CD4-positive, alpha-beta T cell treated with Interleukin-6 at 100 ng/mL for 8 hours (primary cell): ENCODE measurements around the gene MBNL1.

Experiments
- DNase-seq: peaks from one replicate; pipeline ENCODE4 v3.0.0-alpha.2; 2020; ENCODE audit warnings: mixed read lengths, low spot score

The MBNL1 gene

DNA sequence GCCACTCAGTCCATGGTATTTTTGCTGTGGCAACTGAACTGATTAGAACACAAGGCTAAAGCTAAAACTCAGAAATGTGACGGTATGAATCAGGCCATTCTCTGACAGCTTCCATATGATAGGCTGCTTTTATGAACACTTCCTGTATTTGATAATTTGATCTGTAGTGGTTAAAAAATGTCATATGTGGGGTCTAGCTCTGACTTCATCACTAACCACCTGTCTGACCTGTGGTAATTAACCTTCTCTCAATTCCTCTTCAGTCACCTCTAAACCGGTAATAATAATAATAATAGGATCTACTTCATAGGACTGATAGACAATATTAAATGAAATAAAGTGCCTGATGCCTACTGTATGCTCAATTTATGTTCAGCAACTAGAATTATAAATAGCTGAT is 223.2 kb downstream of the MBNL1 start:
- DNase-seq: no peak

- no peak for DNase-seq
These were observed 227.6 kb downstream of the MBNL1 start for GRCh38 chr3:152496286-152496685.

DNA sequence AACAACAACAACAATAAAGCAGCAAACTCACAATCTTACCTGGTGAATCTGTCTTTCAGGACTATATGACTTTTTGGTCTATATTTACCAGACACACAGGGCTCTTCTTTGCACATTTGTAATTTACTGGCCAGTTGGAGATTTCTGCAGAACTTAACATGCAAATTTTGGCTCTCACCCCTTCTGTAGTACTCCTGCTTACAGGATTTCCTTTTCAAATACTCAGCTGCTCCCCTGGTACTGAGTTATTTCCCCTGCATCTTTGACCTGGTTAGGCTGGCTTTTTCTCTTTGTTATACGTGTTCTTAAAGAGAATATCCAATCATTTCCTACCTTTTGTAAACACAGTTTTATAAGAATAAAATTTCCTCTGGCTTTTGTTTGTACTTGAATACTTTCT is 228.0 kb downstream of the MBNL1 start:
- no peak for DNase-seq

DNA sequence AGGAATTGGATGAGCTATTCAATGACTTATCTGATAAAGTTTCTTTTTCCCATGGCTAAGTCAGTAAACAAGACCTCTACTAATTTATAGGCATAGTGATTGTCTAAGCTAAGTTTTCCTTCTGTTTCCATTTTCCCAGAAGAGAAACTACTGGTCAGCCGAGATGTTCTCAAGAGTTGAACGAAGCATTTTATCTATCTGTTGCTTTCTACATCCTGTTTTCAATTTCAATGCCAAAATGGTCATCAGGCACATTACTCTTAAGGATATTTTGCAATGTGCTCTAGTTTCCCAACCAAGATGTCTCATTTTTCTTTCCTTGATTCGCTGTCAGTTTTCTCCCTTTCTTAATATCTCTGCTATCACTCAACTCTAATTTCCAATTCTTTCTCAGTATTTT is 228.7 kb downstream of the MBNL1 start:
- DNase-seq: no peak

- no peak for DNase-seq
These were observed 229.2 kb downstream of the MBNL1 start for GRCh38 chr3:152497890-152498289.

DNA sequence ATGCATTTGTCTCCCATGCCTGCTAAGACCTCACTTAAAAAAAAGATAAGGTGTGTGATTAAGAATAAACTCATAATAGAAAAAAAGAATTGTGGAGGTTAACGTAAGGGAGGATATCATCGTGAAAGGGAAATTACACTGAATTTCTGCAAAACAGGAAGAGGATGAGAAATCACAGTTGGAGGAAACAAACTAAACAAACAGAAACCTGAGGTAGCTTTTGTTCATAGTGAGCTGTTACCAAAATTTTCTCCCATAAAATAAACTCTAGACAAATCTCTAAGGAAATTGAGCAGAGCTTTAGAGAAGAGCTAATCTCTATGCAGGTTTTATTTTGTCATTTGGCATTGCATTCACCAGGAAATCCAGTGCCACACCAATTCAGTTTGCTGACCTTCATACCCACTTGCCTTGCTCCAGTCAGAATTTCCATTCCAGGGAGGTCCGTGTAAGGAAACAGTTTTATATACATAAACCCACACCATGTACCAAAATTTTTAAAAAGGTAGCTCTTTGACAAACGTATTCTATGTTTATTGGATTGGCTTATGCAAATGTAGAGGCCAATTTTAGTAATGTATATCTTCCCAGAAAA is 231.2 kb downstream of the MBNL1 start:
- no peak for DNase-seq

GRCh38 chr3:152505926-152506325 is 237.2 kb downstream of the MBNL1 start:
- DNase-seq: no peak

- no peak for DNase-seq
These were observed 240.0 kb downstream of the MBNL1 start for GRCh38 chr3:152508705-152509104.

DNA sequence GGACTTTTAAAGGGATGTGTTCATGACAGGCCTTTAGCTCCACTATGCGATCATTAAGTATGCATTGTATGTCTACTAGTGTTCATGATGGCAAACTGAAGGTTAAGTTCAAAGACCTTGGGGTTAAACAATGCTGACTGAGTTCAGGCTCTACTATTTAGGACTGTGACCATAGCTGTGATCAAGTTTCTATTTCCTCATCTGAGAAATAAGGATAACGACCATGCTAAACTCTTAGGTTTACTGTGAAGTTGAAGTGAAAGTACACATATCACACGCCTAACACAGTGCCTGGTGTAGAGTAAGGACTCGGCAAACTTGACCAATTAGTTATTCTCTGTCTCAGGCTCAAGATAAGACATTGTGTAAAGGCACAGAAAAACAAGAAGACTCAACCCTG is 243.2 kb downstream of the MBNL1 start:
- no peak for DNase-seq

GRCh38 chr3:152513301-152513960 is 244.7 kb downstream of the MBNL1 start:
- DNase-seq: no peak
